HL-60 (cell line): ENCODE results near the gene ZNF324B.

Experiments
- DNase-seq, 2 experiments: peaks; one replicate each; pipeline ENCODE4 v3.0.0-alpha.2; 2010 to 2020; ENCODE audit warnings: low read depth in 1 of 2, low spot score in 1 of 2
- H3K27ac ChIP-seq: fragments of 250-450 bp; sonication (Bioruptor Pico); replicated peaks from 2 replicates; pipeline ENCODE4 v1.5.1; 2020; ENCODE audit warnings: mild to moderate bottlenecking, moderate library complexity
- H3K27me3 ChIP-seq: fragments of 250-450 bp; sonication (Bioruptor Pico); 2 replicates; pipeline ENCODE4 v1.5.1; 2021; ENCODE audit warnings: mild to moderate bottlenecking, moderate library complexity; ENCODE audit not compliant: insufficient read depth, poor library complexity, severe bottlenecking
- H3K4me3 ChIP-seq: replicated peaks from 2 replicates; pipeline ENCODE4 v1.5.1; 2011; ENCODE audit warnings: mild to moderate bottlenecking, control low read depth, low read length; ENCODE audit not compliant: insufficient read depth
- CTCF ChIP-seq: IDR thresholded peaks from one replicate; pipeline ENCODE4 v1.5.1; 2011; ENCODE audit warnings: low read length, control low read depth, inconsistent platforms; ENCODE audit not compliant: insufficient read depth
- GABPA ChIP-seq: IDR thresholded peaks from 2 replicates; pipeline ENCODE4 v1.6.1; 2012; ENCODE audit warnings: low read depth
- POLR2AphosphoS5 ChIP-seq: IDR thresholded peaks from 2 replicates; pipeline ENCODE4 v1.6.1; 2012; ENCODE audit warnings: low read depth
- REST ChIP-seq: IDR thresholded peaks from 2 replicates; pipeline ENCODE4 v1.6.1; 2012; ENCODE audit warnings: low read depth; ENCODE audit not compliant: insufficient replicate concordance
- SPI1 ChIP-seq: IDR thresholded peaks from 2 replicates; pipeline ENCODE4 v1.6.1; 2012; ENCODE audit warnings: low read depth, mild to moderate bottlenecking, borderline replicate concordance

The ZNF324B gene

GRCh38 chr19:58497634-58498170, 46.3 kb downstream of the ZNF324B start:
- TF ChIP-seq POLR2AphosphoS5 (no peak), REST (no peak), SPI1 (no peak), CTCF (no peak)
- Histone ChIP-seq H3K27me3 (no peaks in the 10 kb centered on the region), H3K4me3 (no peak overlapping the region), H3K27ac (no peak overlapping the region)
- DNase-seq = no peak

- no peak for DNase-seq
- peak overlapping the region; percentile 46 for H3K4me3 ChIP-seq
- TF ChIP-seq GABPA (no peak), CTCF (no peak), REST (no peak), POLR2AphosphoS5 (no peak), SPI1 (no peak)
- peak overlapping the region; percentile 52 for H3K27ac ChIP-seq
- no peaks in the 10 kb centered on the region for H3K27me3 ChIP-seq
These were observed 47.0 kb downstream of the ZNF324B start for GRCh38 chr19:58498316-58499020.

- peak; percentile 97 to 100 for DNase-seq
- Histone ChIP-seq H3K4me3 (peak overlapping the region; percentile 46), H3K27ac (peak overlapping the region; percentile 62), H3K27me3 (no peaks in the 10 kb centered on the region)
- no peak for TF ChIP-seq CTCF
- peak; percentile 88 for TF ChIP-seq POLR2AphosphoS5
- TF ChIP-seq SPI1 = peak; percentile 54; the same call in 1 of the 2 replicates
- peak; percentile 99 for TF ChIP-seq GABPA
- peak; percentile 69 for TF ChIP-seq REST
These were observed 47.9 kb downstream of the ZNF324B start for GRCh38 chr19:58499021-58499927.
